OCI-LY7 (cell line): ENCODE data around the gene ZBTB7A.

Experiments used
- EZH2phosphoT487 ChIP-seq: fragments of 200-600 bp; sonication (generic); IDR thresholded peaks from 2 replicates; pipeline ENCODE4 v1.6.1; 2018; ENCODE audit warnings: low read depth, borderline replicate concordance, mild to moderate bottlenecking, mixed run types, antibody characterized with exemption, low read length, moderate library complexity, mixed read lengths
- TF ChIP-seq, protein P1 (sequence below): fragments of 200-600 bp; sonication (generic); conservative IDR thresholded peaks from 2 replicates; pipeline ENCODE4 v1.5.1; 2014; ENCODE audit warnings: mild to moderate bottlenecking, antibody characterized with exemption, low read length, moderate library complexity, mixed read lengths

GRCh38 chr19:4045597-4046361 is 20.9 kb downstream of the ZBTB7A start:
- TF ChIP-seq, protein P1, sequence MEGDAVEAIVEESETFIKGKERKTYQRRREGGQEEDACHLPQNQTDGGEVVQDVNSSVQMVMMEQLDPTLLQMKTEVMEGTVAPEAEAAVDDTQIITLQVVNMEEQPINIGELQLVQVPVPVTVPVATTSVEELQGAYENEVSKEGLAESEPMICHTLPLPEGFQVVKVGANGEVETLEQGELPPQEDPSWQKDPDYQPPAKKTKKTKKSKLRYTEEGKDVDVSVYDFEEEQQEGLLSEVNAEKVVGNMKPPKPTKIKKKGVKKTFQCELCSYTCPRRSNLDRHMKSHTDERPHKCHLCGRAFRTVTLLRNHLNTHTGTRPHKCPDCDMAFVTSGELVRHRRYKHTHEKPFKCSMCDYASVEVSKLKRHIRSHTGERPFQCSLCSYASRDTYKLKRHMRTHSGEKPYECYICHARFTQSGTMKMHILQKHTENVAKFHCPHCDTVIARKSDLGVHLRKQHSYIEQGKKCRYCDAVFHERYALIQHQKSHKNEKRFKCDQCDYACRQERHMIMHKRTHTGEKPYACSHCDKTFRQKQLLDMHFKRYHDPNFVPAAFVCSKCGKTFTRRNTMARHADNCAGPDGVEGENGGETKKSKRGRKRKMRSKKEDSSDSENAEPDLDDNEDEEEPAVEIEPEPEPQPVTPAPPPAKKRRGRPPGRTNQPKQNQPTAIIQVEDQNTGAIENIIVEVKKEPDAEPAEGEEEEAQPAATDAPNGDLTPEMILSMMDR, result no peak
- TF ChIP-seq EZH2phosphoT487, result no peak
